ENCODE results near the gene IP6K2.
"Not testable (repeated sequence)": the region's sequence is repeated elsewhere in the genome, so short reads cannot be mapped to it uniquely, and the experiment has no call there.

Gene IP6K2

DNA sequence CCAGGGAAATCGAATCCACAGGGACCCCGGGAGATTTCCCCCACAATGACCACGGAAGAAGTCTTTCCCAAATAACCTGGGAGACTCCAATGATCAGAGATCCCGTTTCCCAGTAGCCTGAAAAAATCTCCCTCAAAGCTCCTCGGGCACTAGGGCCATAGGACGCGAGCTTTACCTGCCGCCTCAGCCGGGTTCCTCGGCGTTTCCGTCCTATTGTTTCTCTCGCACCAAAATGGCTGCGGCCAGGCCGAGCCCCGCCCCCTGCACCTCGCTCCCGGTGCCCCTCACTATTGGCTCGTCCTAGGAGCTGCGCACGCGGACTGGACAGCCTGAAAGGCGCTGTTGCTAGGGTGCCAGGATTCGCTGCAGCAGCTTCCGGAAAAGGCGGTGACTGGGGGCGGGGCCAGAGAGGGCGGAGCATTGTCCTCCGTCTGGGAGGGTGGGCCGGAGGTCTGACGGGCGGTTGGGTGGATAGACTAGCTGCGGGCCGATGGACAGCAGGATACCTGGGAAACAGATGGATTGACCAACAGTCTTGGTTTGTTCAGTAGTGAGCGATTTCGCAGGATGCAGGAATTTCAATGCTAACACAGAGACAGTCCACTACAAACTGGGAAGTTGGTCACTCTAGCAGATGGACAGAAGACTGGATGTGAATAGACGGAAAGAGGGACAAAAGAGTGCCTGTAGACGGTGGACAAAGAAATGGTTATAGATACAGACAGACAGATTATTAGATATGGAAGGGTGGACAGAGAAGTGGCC, at the start of gene IP6K2:
IP6K2 (minus strand) TSS at position 240 of the 765 bp plus-strand sequence. CDS start 21,930 bp downstream, outside the sequence.
- Histone ChIP-seq H3K4me1 (ENCODE audit: insufficient read depth, low read length, severe bottlenecking) (peaks cover 21% of the 10 kb centered on the region), H3K4me3 (ENCODE audit: low read depth, low read length, poor library complexity, severe bottlenecking) (peak within 1 kb of the TSS; percentile 88), H3K79me2 (ENCODE audit: insufficient read depth, low read length) (peaks cover 47% of the 10 kb centered on the region), H3K4me2 (ENCODE audit: low read length) (peak within 1 kb of the TSS; percentile 81), H2AFZ (ENCODE audit: low read length) (peak within 1 kb of the TSS; percentile 43; the same call in 1 of the 2 replicates), H3K9me3 (ENCODE audit: low read length) (no peaks in the 10 kb centered on the region), H4K20me1 (ENCODE audit: insufficient read depth, low read length) (no peaks in the 10 kb centered on the region), H3K27ac (ENCODE audit: low read depth, low read length, poor library complexity, severe bottlenecking) (peak within 1 kb of the TSS; percentile 62), H3K9me2 (ENCODE audit: low read depth, low read length) (no peaks in the 10 kb centered on the region), H3K9ac (ENCODE audit: low read length) (peak within 1 kb of the TSS; percentile 95), H3K36me3 (ENCODE audit: insufficient read depth, low read length) (peaks cover 34% of the 10 kb centered on the region), H3F3A (ENCODE audit: insufficient read depth, low read length) (no peaks in the 10 kb centered on the region), H3K27me3 (ENCODE audit: insufficient read depth, low read length) (no peaks in the 10 kb centered on the region)
- TF ChIP-seq EZH2 (IDR thresholded peaks at IDR 0.05; ENCODE audit: borderline replicate concordance, low read length), result no peak

GRCh38 chr3:48765376-48765775, 48.4 kb upstream of the IP6K2 start:
- TF ChIP-seq CTCF (IDR thresholded peaks at IDR 0.05; ENCODE audit: low read length) (peak; percentile 25; the same call in 1 of the 2 replicates), EZH2 (IDR thresholded peaks at IDR 0.05; ENCODE audit: borderline replicate concordance, low read length) (no peak)
- no peaks in the 10 kb centered on the region for H3K9me3 ChIP-seq (ENCODE audit: low read length)
- H3K4me2 ChIP-seq (ENCODE audit: low read length), result no peak overlapping the region
- no peaks in the 10 kb centered on the region for H3F3A ChIP-seq (ENCODE audit: insufficient read depth, low read length)
- no peak overlapping the region for H3K9ac ChIP-seq (ENCODE audit: low read length)
- H3K79me2 ChIP-seq (ENCODE audit: insufficient read depth, low read length), result no peaks in the 10 kb centered on the region
- H3K9me2 ChIP-seq (ENCODE audit: low read depth, low read length), result no peaks in the 10 kb centered on the region
- no peaks in the 10 kb centered on the region for H3K4me1 ChIP-seq (ENCODE audit: insufficient read depth, low read length, severe bottlenecking)
- H3K27ac ChIP-seq (ENCODE audit: low read depth, low read length, poor library complexity, severe bottlenecking), result no peak overlapping the region
- no peak overlapping the region for H3K4me3 ChIP-seq (ENCODE audit: low read depth, low read length, poor library complexity, severe bottlenecking)
- H3K36me3 ChIP-seq (ENCODE audit: insufficient read depth, low read length), result peaks cover 29% of the 10 kb centered on the region
- H4K20me1 ChIP-seq (ENCODE audit: insufficient read depth, low read length), result no peaks in the 10 kb centered on the region
- no peaks in the 10 kb centered on the region for H3K27me3 ChIP-seq (ENCODE audit: insufficient read depth, low read length)
- no peak overlapping the region for H2AFZ ChIP-seq (ENCODE audit: low read length)

GRCh38 chr3:48762816-48763215, 45.8 kb upstream of the IP6K2 start:
- no peak for TF ChIP-seq EZH2 (IDR thresholded peaks at IDR 0.05; ENCODE audit: borderline replicate concordance, low read length)
- TF ChIP-seq CTCF (IDR thresholded peaks at IDR 0.05; ENCODE audit: low read length), result no peak
- Histone ChIP-seq H3K36me3 (ENCODE audit: insufficient read depth, low read length) (peaks cover 23% of the 10 kb centered on the region), H3K4me1 (ENCODE audit: insufficient read depth, low read length, severe bottlenecking) (no peaks in the 10 kb centered on the region), H3K4me2 (ENCODE audit: low read length) (no peak overlapping the region), H3K27ac (ENCODE audit: low read depth, low read length, poor library complexity, severe bottlenecking) (no peak overlapping the region), H3K27me3 (ENCODE audit: insufficient read depth, low read length) (no peaks in the 10 kb centered on the region), H4K20me1 (ENCODE audit: insufficient read depth, low read length) (no peaks in the 10 kb centered on the region), H3K79me2 (ENCODE audit: insufficient read depth, low read length) (no peaks in the 10 kb centered on the region), H3K4me3 (ENCODE audit: low read depth, low read length, poor library complexity, severe bottlenecking) (no peak overlapping the region), H3K9me2 (ENCODE audit: low read depth, low read length) (no peaks in the 10 kb centered on the region), H3K9ac (ENCODE audit: low read length) (no peak overlapping the region), H2AFZ (ENCODE audit: low read length) (no peak overlapping the region), H3K9me3 (ENCODE audit: low read length) (no peaks in the 10 kb centered on the region), H3F3A (ENCODE audit: insufficient read depth, low read length) (no peaks in the 10 kb centered on the region)

DNA sequence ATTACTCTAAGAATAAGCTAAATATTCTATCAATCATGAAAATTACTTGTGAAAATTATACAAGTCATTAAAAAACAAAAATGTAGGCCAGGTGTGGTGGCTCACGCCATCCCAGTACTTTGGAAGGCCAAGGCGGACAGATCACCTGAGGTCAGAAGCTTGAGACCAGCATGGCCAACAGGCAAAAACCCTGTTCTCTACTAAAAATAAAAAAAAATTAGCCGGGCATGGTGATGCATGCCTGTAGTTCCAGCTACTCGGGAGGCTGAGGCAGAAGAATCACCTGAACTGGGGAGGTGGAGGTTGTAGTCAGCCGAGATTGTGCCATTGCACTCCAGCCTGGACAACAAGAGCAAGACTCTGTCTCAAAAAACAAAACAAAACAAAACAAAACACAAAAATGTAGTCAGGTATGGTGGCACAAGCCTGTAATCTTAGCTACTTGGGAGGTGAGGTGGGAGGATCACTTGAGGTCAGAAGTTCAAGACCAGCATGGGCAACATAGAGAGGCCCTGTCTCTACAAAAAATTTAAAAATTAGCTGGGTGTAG, 43.0 kb upstream of the IP6K2 start:
- not testable (repeated sequence) for H3K4me1 ChIP-seq (ENCODE audit: insufficient read depth, low read length, severe bottlenecking); H4K20me1 ChIP-seq (ENCODE audit: insufficient read depth, low read length); H3K79me2 ChIP-seq (ENCODE audit: insufficient read depth, low read length); H2AFZ ChIP-seq (ENCODE audit: low read length); H3K9me3 ChIP-seq (ENCODE audit: low read length); H3K4me2 ChIP-seq (ENCODE audit: low read length); H3K9ac ChIP-seq (ENCODE audit: low read length); H3K9me2 ChIP-seq (ENCODE audit: low read depth, low read length); H3K27me3 ChIP-seq (ENCODE audit: insufficient read depth, low read length); H3F3A ChIP-seq (ENCODE audit: insufficient read depth, low read length); H3K27ac ChIP-seq (ENCODE audit: low read depth, low read length, poor library complexity, severe bottlenecking); H3K4me3 ChIP-seq (ENCODE audit: low read depth, low read length, poor library complexity, severe bottlenecking)
- peaks cover 32% of the 10 kb centered on the region for H3K36me3 ChIP-seq (ENCODE audit: insufficient read depth, low read length)

DNA sequence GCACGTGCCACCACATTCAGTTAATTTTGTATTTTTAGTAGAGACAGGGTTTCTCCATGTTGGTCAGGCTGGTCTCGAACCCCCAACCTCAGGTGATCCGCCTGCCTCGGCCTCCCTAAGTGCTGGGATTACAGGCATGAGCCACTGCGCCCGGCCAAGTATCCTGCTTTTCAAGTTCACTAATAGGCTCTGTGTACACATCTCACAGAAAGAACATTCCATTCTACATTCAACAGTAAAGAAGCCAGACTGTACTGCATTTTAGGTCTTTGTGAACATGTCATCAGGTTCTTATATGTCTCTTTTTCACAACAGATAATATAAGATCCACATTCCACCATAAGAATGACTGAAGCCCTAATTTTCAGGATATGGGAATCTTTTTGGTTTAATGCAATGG, 42.5 kb upstream of the IP6K2 start:
- H4K20me1 ChIP-seq (ENCODE audit: insufficient read depth, low read length); H2AFZ ChIP-seq (ENCODE audit: low read length); H3K27ac ChIP-seq (ENCODE audit: low read depth, low read length, poor library complexity, severe bottlenecking): not testable (repeated sequence)

More for the DNA sequence above, 42.5 kb upstream of the IP6K2 start:
- H3K4me1 ChIP-seq (ENCODE audit: insufficient read depth, low read length, severe bottlenecking); H3K4me2 ChIP-seq (ENCODE audit: low read length); H3K9me2 ChIP-seq (ENCODE audit: low read depth, low read length); H3F3A ChIP-seq (ENCODE audit: insufficient read depth, low read length); H3K9me3 ChIP-seq (ENCODE audit: low read length); H3K4me3 ChIP-seq (ENCODE audit: low read depth, low read length, poor library complexity, severe bottlenecking); H3K79me2 ChIP-seq (ENCODE audit: insufficient read depth, low read length); H3K9ac ChIP-seq (ENCODE audit: low read length); H3K27me3 ChIP-seq (ENCODE audit: insufficient read depth, low read length): not testable (repeated sequence)
- H3K36me3 ChIP-seq (ENCODE audit: insufficient read depth, low read length), result peaks cover 27% of the 10 kb centered on the region
